COR-L47 (cell line): ENCODE data around the gene MYL4.

Source experiments
- DNase-seq: peaks from one replicate; lab custom pipeline; 2025; lab: John Stamatoyannopoulos, UW

MYL4 gene

DNA sequence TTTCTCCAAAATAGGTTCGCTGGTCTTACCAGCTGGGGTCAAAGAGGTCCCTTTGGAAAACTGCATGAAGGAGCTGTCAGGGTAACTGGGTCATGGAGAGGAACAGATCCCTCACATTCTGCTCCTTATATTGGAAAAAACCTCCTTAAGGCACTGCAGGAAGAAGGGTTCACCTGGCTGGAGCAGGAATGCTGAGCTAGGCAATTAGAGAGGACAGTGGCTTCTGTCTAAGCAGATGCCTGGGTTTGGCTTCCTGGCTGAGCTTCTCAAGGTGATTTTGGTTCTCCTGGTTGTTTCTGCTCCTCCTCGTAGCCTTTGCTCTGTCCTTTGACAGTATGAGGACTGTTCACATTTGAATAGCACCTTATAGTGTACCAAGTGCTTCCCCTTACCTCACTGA lies 64.1 kb downstream of the MYL4 start:
- DNase-seq: no peak
